ENCODE measurements around the gene SCUBE2.
"Not testable (repeated sequence)": the region's sequence is repeated elsewhere in the genome, so short reads cannot be mapped to it uniquely, and the experiment has no call there.

The SCUBE2 gene

GRCh38 chr11:9103542-9104276 is 12.3 kb upstream of the SCUBE2 start:
- DNase-seq = no peak

GRCh38 chr11:9099617-9100016 is 8.2 kb upstream of the SCUBE2 start:
- no peak for DNase-seq

DNA sequence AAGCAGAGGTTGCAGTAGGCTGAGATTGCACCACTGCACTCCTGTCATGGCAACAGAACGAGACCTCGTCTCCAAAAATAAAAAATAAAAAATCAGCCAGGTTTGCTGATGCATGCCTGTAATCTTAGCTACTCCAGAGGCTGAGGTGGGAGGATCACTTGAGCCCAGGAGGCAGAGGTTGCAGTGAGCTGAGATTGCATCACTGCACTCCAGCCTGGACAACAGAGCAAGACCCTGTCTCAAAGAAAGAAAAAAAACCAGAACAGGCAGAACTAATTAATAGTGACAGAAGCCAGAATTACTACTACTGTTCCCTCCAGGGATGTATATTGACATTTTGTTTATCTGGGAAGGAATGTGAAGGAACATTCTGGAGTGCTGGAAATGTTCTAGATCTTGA is 7.1 kb upstream of the SCUBE2 start:
- DNase-seq = not testable (repeated sequence)

- not testable (repeated sequence) for DNase-seq
Observed at GRCh38 chr11:9097186-9097943, 6.0 kb upstream of the SCUBE2 start.

GRCh38 chr11:9096427-9096826 is 5.0 kb upstream of the SCUBE2 start:
- DNase-seq = no peak

DNA sequence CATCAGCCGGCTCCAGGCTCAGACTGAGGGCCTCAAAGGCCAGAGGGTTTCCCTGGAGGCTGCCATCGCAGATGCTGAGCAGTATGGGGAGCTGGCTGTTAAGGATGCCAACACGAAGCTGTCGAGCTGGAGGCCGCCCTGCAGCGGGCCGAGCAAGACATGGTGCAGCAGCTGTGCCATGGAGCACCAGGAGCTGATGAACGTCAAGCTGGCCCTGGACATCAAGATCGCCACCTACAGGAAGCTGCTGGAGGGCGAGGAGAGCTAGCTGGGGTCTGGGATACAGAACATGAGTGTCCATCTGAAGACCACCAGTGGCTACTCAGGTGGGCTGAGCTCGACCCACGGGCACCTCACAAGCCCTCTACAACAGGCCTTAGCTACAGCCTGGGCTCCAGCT is 4.0 kb upstream of the SCUBE2 start:
- no peak for DNase-seq

DNA sequence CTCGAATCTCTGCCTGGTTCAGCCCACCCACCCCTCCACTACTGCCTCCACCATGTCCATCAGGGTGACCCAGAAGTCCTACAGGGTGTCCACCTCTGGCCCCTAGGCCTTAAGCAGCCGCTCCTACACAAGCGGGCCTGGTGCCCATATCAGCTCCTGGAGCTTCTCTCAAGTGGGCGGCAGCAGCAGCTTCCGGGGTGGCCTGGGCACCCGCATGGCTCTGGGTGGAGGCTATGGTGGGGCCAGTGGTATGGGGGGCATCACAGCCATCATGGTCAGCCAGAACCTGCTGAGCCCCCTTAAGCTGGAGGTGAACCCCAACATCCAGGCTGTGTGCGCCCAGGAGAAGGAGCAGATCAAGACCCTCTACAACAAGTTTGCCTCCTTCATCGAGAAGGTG is 3.0 kb upstream of the SCUBE2 start:
- no peak for DNase-seq

DNA sequence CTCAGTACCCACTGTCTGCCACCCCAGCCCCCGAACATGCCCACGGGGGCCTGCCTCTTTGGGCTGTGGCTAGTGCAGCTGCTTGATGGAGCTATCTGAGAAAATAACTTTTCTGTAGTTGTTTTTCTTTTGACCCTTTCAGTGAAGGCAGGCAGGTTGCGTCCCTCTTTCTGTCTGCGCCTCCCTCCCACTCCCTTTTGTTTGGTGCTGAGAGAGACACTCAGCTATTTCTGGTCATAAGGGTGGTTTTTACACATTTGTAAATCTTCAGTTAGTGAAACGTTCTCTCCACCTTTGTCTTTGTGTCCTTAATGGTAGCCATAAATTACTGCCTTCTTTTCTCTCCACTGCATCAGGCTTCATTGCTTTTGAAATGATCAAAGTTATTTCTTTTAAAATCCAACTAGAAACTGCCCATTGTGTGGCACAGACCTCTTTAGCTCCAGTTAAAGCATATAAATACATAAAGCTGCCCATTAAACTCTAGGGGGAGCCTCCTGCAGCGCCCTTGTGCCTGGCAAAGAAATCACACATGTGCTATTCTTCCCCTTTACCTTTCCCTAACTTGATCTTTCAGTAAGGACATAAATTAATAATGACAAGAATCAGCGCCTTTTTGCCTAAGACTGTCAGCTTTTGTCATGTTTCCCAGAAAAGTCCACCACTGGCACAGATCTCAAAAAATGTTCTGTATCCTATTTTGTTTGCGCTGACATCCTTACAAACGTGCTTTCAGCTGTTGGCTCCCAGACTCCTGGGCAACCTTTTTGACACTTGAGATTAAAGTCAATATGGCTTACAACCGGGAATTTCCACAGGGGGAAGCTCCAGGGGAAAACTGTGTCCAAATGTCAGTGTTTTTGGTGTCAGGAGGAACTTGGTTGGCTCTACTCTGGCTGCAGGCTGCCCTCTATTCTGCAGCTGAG is 1.7 kb upstream of the SCUBE2 start:
- no peak for DNase-seq

DNA sequence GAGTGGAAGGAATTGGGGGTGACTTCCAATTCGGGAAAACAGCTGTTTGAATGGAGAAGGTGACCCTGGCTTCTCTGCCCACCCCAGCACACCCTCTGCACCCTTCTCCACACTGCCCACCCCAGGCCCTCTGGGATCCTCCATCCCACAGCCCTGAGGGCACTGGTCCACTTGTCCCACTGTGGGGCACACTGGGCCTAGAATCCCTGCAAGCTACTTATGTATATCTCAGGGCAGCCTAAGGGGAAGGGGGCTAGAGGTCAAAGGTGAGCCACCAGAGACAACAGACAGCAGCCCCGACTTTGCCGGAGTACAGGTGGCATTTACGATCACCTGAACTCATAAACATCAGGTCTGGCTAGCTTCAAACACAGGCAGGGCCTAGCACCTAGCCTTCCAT is 673 bp upstream of the SCUBE2 start:
- no peak for DNase-seq

- no peak for DNase-seq
Observed at GRCh38 chr11:9090488-9091043, 833 bp downstream of the SCUBE2 start.

- DNase-seq = no peak
Observed at GRCh38 chr11:9089636-9090035, 1.8 kb downstream of the SCUBE2 start.

- DNase-seq = no peak
Observed at GRCh38 chr11:9089061-9089460, 2.3 kb downstream of the SCUBE2 start.

DNA sequence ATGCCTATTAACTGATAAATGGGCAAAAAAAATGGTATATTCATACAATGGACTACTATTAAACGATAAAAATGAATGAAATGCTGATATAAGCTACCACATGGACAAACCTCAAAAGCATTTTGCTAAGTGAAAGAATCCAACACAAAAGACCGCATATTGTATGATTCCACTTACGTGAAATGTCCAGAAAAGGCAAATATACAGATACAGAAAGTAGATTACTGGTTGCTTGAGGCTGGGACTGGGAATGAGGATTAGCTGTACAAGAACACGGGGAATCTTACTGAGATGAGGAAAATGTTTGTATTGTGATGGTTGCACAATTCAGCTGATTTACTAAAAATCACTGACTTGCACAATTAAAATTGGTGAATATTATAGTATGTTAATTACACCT is 8.8 kb downstream of the SCUBE2 start:
- no peak for DNase-seq

DNA sequence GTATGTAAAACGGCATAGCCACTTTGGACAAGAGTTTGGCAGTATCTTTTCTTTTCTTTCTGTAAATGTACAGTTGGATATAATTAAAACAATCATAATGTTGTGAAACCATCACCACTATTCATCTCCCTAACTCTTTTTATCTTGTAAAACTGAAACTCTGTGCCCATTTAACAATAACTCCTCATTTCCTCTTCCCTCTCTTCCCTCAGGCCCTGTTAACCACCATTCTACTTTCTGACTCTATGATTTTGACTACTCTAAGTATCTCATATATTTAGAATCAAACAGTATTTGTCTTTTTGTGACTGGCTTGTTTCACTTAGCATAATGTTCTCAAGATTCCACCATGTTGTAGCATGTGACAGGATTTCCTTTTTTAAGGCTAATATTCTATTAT is 10.2 kb downstream of the SCUBE2 start:
- DNase-seq = no peak

DNA sequence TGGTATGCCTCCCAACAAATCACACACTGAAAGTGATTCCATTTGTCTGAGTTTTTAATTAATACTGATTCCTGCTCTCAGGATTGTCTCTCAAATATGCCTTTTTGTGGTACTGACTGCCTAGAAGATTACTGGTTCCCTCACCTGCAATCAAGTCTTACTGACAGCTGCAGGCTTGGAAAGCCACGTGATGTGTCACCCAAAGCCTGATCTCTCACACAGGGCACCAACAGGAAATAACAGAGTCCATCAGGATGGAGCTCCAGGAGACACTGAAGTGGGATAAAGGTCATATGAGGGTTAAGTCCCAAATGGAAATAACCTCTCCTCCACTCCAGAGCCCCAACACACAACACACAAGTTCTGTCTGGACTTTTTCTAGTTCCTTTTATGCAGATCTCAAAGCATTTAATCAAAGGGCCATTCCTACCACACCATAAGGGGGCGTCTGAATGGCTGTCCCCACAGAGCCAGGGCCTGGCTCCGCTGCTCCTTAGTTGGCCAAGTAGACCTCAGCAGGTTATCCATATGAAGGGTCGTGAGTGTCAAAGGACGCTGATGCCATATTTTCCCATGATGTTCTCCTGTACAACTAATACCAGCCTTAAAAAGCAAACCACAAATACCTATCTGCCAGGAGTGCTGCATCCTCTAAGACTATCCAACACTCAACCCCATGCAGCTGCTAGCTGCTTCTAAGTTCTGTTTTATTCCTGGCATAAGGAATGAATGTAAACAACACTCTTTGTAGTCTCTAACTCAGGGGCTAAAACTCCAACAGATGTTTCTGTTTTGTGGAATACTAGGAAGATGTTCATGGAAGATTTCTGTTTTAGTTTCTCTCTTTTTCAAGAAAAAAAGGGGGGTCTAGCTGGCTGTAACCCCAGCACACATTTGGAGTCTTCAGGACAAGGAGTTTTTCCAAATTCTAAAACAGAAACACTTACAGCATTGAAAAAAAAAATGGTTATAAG is 13.0 kb downstream of the SCUBE2 start:
- no peak for DNase-seq

- DNase-seq = no peak
Observed at GRCh38 chr11:9077164-9077563, 14.2 kb downstream of the SCUBE2 start.

DNA sequence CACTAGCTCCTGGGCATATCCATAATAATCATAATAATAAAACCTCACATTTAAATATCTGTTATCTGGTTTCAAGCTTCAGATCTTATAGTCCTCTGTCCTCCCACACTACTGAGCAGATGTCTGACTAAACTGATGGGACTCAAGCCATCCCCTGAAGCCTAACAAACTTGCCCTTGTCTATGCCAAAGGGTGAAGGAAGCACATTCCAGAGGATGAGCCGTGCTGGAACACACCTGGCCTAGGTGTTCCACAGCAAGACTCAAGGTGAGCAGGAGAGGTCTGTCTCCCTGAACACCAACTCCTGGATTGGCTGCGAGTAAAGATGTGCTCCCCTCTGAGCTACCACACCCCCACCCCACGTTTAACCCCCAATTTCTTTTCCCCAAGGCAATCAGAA is 14.7 kb downstream of the SCUBE2 start:
- no peak for DNase-seq

- no peak for DNase-seq
Observed at GRCh38 chr11:9076046-9076445, 15.4 kb downstream of the SCUBE2 start.

DNA sequence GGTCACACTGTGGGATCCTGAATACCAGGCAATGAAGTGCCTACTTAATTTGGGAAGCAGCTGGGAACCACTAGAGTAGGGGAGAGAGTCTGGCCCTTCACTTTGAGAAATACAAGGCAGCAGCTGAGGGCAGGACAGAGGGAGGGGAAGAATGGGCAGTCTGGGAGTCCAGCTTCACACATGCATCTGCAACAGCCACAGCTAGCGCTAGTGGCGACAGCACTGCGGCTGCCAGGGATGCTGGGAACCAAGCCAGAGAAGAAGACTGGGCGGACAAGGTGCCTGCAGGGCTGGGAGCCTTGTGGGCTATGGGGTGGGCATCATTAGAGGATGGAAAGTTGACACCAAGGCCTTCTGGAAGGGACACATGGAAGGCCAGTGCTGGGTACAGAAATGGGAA is 15.8 kb downstream of the SCUBE2 start:
- DNase-seq = peak; percentile 8

GRCh38 chr11:9074338-9075029 is 16.9 kb downstream of the SCUBE2 start:
- no peak for DNase-seq
